K562 (cell line): ENCODE measurements around the gene LIF. TPM values are rescaled to one million over a fixed set of nuclear protein-coding genes. Genes with fewer than 3 reads are reported as not detected.

Source experiments
- ATAC-seq: fragments of 200-7000 bp; cut with Tn5 transposase; 3 replicates; pipeline ENCODE4 v1.9.1; 2020; ENCODE audit warnings: moderate library complexity
- BruUV-seq: library from RNA; stranded (reverse); fragments of 400-500 nt; replicated peaks from 2 replicates; lab custom pipeline; 2021; lab: Mats Ljungman, UMichigan
- CTCF ChIA-PET: fragments of 300-600 bp; formaldehyde crosslinking; extraction: SDS; loops from one replicate; lab custom pipeline; 2021; ENCODE audit warnings: low intra/inter-chr PET ratio; lab: Yijun Ruan, JAX
- POLR2A ChIA-PET: fragments of 300-600, 350-650 bp; sonication (Branson Sonifier 250); formaldehyde crosslinking; extraction: SDS; loops from one replicate; lab custom pipeline; 2021; ENCODE audit warnings: antibody characterized with exemption, inconsistent platforms; lab: Yijun Ruan, JAX
- DNase-seq, 4 experiments: peaks; one replicate each; pipeline versions ENCODE4 v3.0.0 to v3.0.0-alpha.2; 2011 to 2018; ENCODE audit warnings: low spot score in 3 of 4, mixed read lengths in 3 of 4; ENCODE audit errors: extremely low read depth in 1 of 4
- FAIRE-seq: peaks from 2 replicates; lab custom pipeline; 2011; peaks lifted over from hg19 to GRCh38; lab: Jason Lieb, UNC
- H2AFZ ChIP-seq: 2 replicates; pipeline ENCODE4 v1.6.0; 2011; ENCODE audit warnings: low read depth, low read length, control low read depth, inconsistent platforms
- H3K27ac ChIP-seq: fragments of 200-600 bp; 3 replicates; pipeline ENCODE4 v1.8.0; 2011; ENCODE audit warnings: low read depth, mild to moderate bottlenecking, control low read depth, inconsistent platforms, low read length, moderate library complexity, mixed read lengths; ENCODE audit errors: extremely low read depth
- H3K27me3 ChIP-seq, 2 experiments: fragments of 300-600 bp in 1 of 2; 2 replicates in 1 of 2; 3 replicates in 1 of 2; pipeline versions ENCODE4 v1.6.0 to v1.8.0; 2011; ENCODE audit warnings: inconsistent platforms in 2 of 2, low read length in 2 of 2, mild to moderate bottlenecking in 1 of 2, mixed read lengths in 1 of 2, moderate library complexity in 1 of 2; ENCODE audit not compliant: control insufficient read depth in 2 of 2, insufficient read depth in 2 of 2
- H3K36me3 ChIP-seq: fragments of 300-600 bp; 3 replicates; pipeline ENCODE4 v1.8.0; 2011; ENCODE audit warnings: mild to moderate bottlenecking, low read length, inconsistent platforms; ENCODE audit not compliant: control insufficient read depth, insufficient read depth
- H3K4me1 ChIP-seq, 2 experiments: fragments of 200-600 bp in 1 of 2; replicated peaks in 1 of 2; 2 replicates in 1 of 2; 3 replicates in 1 of 2; pipeline versions ENCODE4 v1.5.1 to v1.8.0; 2011; ENCODE audit warnings: inconsistent platforms in 2 of 2, low read length in 2 of 2, mild to moderate bottlenecking in 1 of 2, mixed read lengths in 1 of 2, moderate library complexity in 1 of 2; ENCODE audit not compliant: control insufficient read depth in 2 of 2, insufficient read depth in 2 of 2
- H3K4me2 ChIP-seq: 2 replicates; pipeline ENCODE4 v1.6.1; 2011; ENCODE audit warnings: low read length, control low read depth, inconsistent platforms, mixed read lengths; ENCODE audit not compliant: insufficient read depth
- H3K4me3 ChIP-seq: fragments of 200-600 bp; sonication (generic), shearing (Covaris generic); 2 replicates; pipeline ENCODE4 v1.5.1; 2016; ENCODE audit warnings: control low read depth, inconsistent platforms
- H3K79me2 ChIP-seq: fragments of 200-600 bp; 3 replicates; pipeline ENCODE4 v1.8.0; 2011; ENCODE audit warnings: low read length, inconsistent platforms; ENCODE audit not compliant: control insufficient read depth, insufficient read depth
- H3K9ac ChIP-seq, 2 experiments: 2 replicates each; pipeline versions ENCODE4 v1.6.0 to v1.6.1; 2011; ENCODE audit warnings: low read depth in 2 of 2, low read length in 2 of 2, control low read depth in 1 of 2, inconsistent platforms in 1 of 2, mild to moderate bottlenecking in 1 of 2, mixed read lengths in 1 of 2; ENCODE audit not compliant: insufficient read depth in 1 of 2
- H3K9me1 ChIP-seq: one replicate; pipeline ENCODE4 v1.6.0; 2011; ENCODE audit warnings: inconsistent platforms, mild to moderate bottlenecking, low read length, moderate library complexity; ENCODE audit not compliant: control insufficient read depth, insufficient read depth
- H3K9me3 ChIP-seq: replicated peaks from 2 replicates; pipeline ENCODE4 v1.5.1; 2011; ENCODE audit warnings: low read depth, low read length, inconsistent platforms; ENCODE audit not compliant: control insufficient read depth, insufficient read depth
- H4K20me1 ChIP-seq: replicated peaks from 2 replicates; pipeline ENCODE4 v1.6.1; 2011; ENCODE audit warnings: low read length, inconsistent platforms, mixed read lengths; ENCODE audit not compliant: control insufficient read depth, insufficient read depth
- BHLHE40 ChIP-seq: IDR thresholded peaks from 2 replicates; pipeline ENCODE4 v1.6.1; 2011; ENCODE audit warnings: low read length, improper control_type of control experiment
- BRD9 ChIP-seq: fragments of 450-650 bp; IDR thresholded peaks from 2 replicates; pipeline ENCODE4 v1.6.1; 2018; ENCODE audit warnings: low read depth; ENCODE audit not compliant: partially characterized antibody
- CBX8 ChIP-seq: fragments of 200-600 bp; sonication (generic); IDR thresholded peaks from 2 replicates; pipeline ENCODE4 v1.6.1; 2012; ENCODE audit warnings: borderline replicate concordance, mixed run types, low read depth, mild to moderate bottlenecking, moderate library complexity, mixed read lengths, low read length, control low read depth, inconsistent platforms; ENCODE audit not compliant: poor library complexity, severe bottlenecking; ENCODE audit errors: extremely low read depth
- CREBBP ChIP-seq: IDR thresholded peaks from one replicate; pipeline ENCODE4 v1.6.1; 2012; ENCODE audit warnings: low read depth, mild to moderate bottlenecking, control low read depth, inconsistent platforms, low read length
- CXXC5 ChIP-seq: fragments of 250-450 bp; sonication (Bioruptor Pico); IDR thresholded peaks from 2 replicates; pipeline ENCODE4 v1.8.0; 2022; ENCODE audit warnings: inconsistent platforms, mild to moderate bottlenecking, moderate library complexity
- FOXK1 ChIP-seq: sonication (generic); formaldehyde crosslinking; IDR thresholded peaks from 2 replicates; pipeline ENCODE4 v1.8.0; 2022; ENCODE audit warnings: missing genetic modification reagents, mild to moderate bottlenecking, borderline replicate concordance
- MTF1 ChIP-seq: fragments of 250-450 bp; sonication (Bioruptor Pico); IDR thresholded peaks from 2 replicates; pipeline ENCODE4 v1.9.0; 2021; ENCODE audit warnings: moderate library complexity, mild to moderate bottlenecking, inconsistent platforms, borderline replicate concordance
- NFXL1 ChIP-seq: fragments of 450-650 bp; formaldehyde crosslinking; IDR thresholded peaks from 2 replicates; pipeline ENCODE4 v1.4.0; 2021; ENCODE audit warnings: mild to moderate bottlenecking
- SREBF2 ChIP-seq: sonication (generic); formaldehyde crosslinking; IDR thresholded peaks from 2 replicates; pipeline ENCODE4 v1.4.0; 2020; ENCODE audit warnings: mild to moderate bottlenecking, missing genetic modification reagents
- ZNF445 ChIP-seq: fragments of 250-450 bp; sonication (Bioruptor Pico); IDR thresholded peaks from 2 replicates; pipeline ENCODE4 v1.4.0; 2020; ENCODE audit warnings: low read depth, mild to moderate bottlenecking, moderate library complexity
- WGBS: fragments of 100-300 bp; shearing (Covaris generic); methylation state at CpG from one replicate; pipeline ENCODE4 v1.1.6; 2016; ENCODE audit warnings: low coverage, mixed read lengths; ENCODE audit not compliant: insufficient coverage; ENCODE audit errors: missing lambda C conversion rate; 5-methylcytosine and 5-hydroxymethylcytosine counted together
- in situ Hi-C: fragments of 300-500 bp; cut with MboI; formaldehyde crosslinking; loops from 4 replicates; pipeline ENCODE4 v1.15.0; 2018; ENCODE audit warnings: inconsistent platforms, mixed read lengths
- intact Hi-C: fragments of 100-400 bp; cut with micrococcal nuclease; formaldehyde crosslinking; loops from 2 replicates; pipeline ENCODE4 v1.14.2; 2022
- polyA plus RNA-seq, 8 experiments: library from polyadenylated mRNA; depleted of rRNA in 4 of 8; stranded (reverse) in 5 of 8; unstranded in 3 of 8; fragments of >200 nt; fragmentation: Nextera tagmentation in 2 of 8; fragmentation: Illumina TruSeq in 1 of 8; extraction: Ambion mirVana in 2 of 8; extraction: Trizol in 1 of 8; gene quantifications; 2 replicates each; pipeline versions ENCODE4 v1.2.1 to v1.2.3, GENCODE V29; 2011 to 2014; ENCODE audit warnings: inconsistent platforms in 1 of 8, missing spikeins in 1 of 8
- total RNA-seq, 7 experiments: library from RNA; depleted of rRNA in 6 of 7; stranded (reverse); fragments of >200 nt in 6 of 7; fragmentation: Illumina TruSeq in 2 of 7; extraction: Trizol in 2 of 7; gene quantifications; 2 replicates each; pipeline versions ENCODE4 v1.2.1 to v1.2.3, GENCODE V29; 2011 to 2021; ENCODE audit warnings: low replicate concordance in 1 of 7
- TF ChIP-seq, protein P1 (sequence below): sonication (generic); formaldehyde crosslinking; IDR thresholded peaks from 2 replicates; pipeline ENCODE4 v1.5.0; 2020; ENCODE audit warnings: missing genetic modification reagents
- TF ChIP-seq, protein P2 (sequence below): IDR thresholded peaks from 2 replicates; pipeline ENCODE4 v1.6.1; 2011; ENCODE audit not compliant: insufficient read length; ENCODE audit errors: extremely low read depth
- TF ChIP-seq, protein P3 (sequence below): fragments of 450-650 bp; IDR thresholded peaks from 2 replicates; pipeline ENCODE4 v1.6.1; 2016; ENCODE audit warnings: low read depth, mild to moderate bottlenecking, moderate library complexity
- TF ChIP-seq, protein P4 (sequence below): fragments of 450-650 bp; formaldehyde crosslinking; IDR thresholded peaks from 2 replicates; pipeline ENCODE4 v1.4.0; 2020; ENCODE audit warnings: mild to moderate bottlenecking, moderate library complexity

Gene LIF
- total and polyA plus RNA-seq, 9 of the 15 experiments (the other 6 are each of a cell fraction or from before 2014, with no cell fraction given), result 0.05 to 0.39 (median 0.18) TPM; not detected in 3

DNA sequence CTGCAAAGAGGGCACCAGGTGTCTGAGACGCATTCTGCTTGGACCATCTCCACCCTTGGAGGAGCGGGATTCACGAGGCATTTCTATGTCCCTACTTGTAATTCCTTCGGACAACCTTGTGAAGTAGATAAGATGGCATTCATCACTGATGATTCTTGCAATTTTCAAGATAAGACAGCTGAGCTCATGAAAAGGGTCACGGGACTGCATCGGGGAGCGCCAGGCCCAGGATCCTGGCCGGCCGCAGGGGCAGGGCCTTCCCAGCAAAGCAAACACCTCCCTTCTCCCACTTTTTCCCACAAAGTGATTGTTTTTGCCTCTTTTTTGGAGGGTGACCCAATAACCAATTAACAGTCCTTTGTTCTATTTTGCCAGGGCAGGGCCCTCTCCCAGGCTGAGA, 8.4 kb downstream of the LIF start (continued):
- TF ChIP-seq, protein P1, sequence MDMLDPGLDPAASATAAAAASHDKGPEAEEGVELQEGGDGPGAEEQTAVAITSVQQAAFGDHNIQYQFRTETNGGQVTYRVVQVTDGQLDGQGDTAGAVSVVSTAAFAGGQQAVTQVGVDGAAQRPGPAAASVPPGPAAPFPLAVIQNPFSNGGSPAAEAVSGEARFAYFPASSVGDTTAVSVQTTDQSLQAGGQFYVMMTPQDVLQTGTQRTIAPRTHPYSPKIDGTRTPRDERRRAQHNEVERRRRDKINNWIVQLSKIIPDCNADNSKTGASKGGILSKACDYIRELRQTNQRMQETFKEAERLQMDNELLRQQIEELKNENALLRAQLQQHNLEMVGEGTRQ, result no peak
- TF ChIP-seq NFXL1 (CRISPR knock-in tag) (no peak), CBX8 (no peak), BHLHE40 (no peak), FOXK1 (CRISPR knock-in tag) (no peak), ZNF445 (CRISPR knock-in tag) (no peak)
- TF ChIP-seq, protein P2, sequence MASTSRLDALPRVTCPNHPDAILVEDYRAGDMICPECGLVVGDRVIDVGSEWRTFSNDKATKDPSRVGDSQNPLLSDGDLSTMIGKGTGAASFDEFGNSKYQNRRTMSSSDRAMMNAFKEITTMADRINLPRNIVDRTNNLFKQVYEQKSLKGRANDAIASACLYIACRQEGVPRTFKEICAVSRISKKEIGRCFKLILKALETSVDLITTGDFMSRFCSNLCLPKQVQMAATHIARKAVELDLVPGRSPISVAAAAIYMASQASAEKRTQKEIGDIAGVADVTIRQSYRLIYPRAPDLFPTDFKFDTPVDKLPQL, result no peak

DNA sequence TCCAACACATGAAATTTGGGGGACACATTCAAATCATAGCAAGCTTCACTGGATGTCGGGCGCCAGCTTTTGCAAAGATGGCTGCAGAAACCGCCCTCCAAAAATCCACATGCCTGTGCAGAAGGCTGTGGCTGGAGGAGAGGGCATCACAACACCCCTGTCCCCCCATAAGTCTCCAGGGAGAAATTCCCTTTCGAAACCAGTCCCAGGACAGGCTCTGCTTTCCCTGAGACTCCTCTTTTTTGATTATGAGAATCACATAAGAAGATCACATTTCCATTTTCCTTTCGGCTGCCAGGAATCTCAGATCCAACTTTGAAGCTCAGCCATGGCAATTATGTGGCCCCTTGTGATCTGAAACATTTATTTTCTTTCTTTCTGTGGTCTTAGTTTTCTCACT, 9.7 kb downstream of the LIF start:
- Histone ChIP-seq H3K27ac (no peak overlapping the region), H3K9ac (no peak overlapping the region), H3K27me3 (peaks cover 0 to 29% of the 10 kb centered on the region in 2 experiments; a peak in 2 of 5 replicates), H3K4me3 (no peak overlapping the region), H3K36me3 (no peaks in the 10 kb centered on the region), H3K4me2 (no peak overlapping the region), H2AFZ (no peak overlapping the region), H3K9me3 (no peaks in the 10 kb centered on the region), H4K20me1 (no peaks in the 10 kb centered on the region), H3K79me2 (no peaks in the 10 kb centered on the region), H3K4me1 (peaks cover 3 to 12% of the 10 kb centered on the region in 2 experiments; a peak in 3 of 5 replicates), H3K9me1 (no peaks in the 10 kb centered on the region)
- no peak for FAIRE-seq
- no peak for DNase-seq
- POLR2A ChIA-PET, result interaction anchor here (0.6 to 0.8 kb wide), 2 partner anchors 21 to 47 kb away, joined by 3 read pairs; no protein-coding TSS in a partner anchor
- 50% methylated on average over 4 of the region's 5 CpGs for WGBS
- CTCF ChIA-PET, result no interaction called here
- intact Hi-C loops (no loop called here), in situ Hi-C loops (no loop called here)
- BruUV-seq, result no TSS peak
- ATAC-seq, result no peak
- TF ChIP-seq CREBBP (no peak), BRD9 (no peak), CXXC5 (CRISPR knock-in tag) (no peak), SREBF2 (no peak), MTF1 (no peak)
- TF ChIP-seq, protein P3, sequence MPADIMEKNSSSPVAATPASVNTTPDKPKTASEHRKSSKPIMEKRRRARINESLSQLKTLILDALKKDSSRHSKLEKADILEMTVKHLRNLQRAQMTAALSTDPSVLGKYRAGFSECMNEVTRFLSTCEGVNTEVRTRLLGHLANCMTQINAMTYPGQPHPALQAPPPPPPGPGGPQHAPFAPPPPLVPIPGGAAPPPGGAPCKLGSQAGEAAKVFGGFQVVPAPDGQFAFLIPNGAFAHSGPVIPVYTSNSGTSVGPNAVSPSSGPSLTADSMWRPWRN, result no peak
- TF ChIP-seq, protein P4, sequence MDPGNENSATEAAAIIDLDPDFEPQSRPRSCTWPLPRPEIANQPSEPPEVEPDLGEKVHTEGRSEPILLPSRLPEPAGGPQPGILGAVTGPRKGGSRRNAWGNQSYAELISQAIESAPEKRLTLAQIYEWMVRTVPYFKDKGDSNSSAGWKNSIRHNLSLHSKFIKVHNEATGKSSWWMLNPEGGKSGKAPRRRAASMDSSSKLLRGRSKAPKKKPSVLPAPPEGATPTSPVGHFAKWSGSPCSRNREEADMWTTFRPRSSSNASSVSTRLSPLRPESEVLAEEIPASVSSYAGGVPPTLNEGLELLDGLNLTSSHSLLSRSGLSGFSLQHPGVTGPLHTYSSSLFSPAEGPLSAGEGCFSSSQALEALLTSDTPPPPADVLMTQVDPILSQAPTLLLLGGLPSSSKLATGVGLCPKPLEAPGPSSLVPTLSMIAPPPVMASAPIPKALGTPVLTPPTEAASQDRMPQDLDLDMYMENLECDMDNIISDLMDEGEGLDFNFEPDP (CRISPR knock-in tag), result no peak
